HL-60/S4 treated with phorbol 12-myristate 13-acetate at 8.2 ng/mL for 4 days and 3 days (cell line): ENCODE measurements around the gene DCAF10.
"Not testable (repeated sequence)": the region's sequence is repeated elsewhere in the genome, so short reads cannot be mapped to it uniquely, and the experiment has no call there.

Source experiments
- in situ Hi-C: fragments of 300-500 bp; cut with MboI; formaldehyde crosslinking; loops from 2 replicates; pipeline ENCODE4 v1.15.0; 2022; ENCODE audit warnings: low sequenced_read_pairs

The DCAF10 gene

DNA sequence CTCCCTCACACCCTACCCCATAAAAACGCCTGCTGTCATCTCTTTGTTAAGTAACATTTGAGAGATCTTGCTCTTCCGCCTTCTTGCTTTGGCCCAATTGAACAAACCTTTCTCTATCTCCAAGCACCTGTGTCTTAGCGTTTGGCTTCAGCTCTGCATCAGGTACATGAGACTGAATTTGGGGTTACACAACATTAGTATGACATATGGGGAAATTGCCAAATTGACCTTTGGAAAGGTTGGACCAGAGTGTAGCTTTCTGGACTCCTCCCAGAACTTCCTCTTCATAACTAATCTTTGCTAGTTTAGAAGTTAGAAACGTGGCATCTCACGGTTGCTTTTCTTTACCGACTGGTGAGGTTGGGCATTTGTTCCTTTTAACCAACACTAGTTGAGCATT lies 12.3 kb upstream of the DCAF10 start:
- in situ Hi-C loops, result no loop called here

- in situ Hi-C loops, result no loop called here
These were observed 10.5 kb upstream of the DCAF10 start for GRCh38 chr9:37790096-37790495.

DNA sequence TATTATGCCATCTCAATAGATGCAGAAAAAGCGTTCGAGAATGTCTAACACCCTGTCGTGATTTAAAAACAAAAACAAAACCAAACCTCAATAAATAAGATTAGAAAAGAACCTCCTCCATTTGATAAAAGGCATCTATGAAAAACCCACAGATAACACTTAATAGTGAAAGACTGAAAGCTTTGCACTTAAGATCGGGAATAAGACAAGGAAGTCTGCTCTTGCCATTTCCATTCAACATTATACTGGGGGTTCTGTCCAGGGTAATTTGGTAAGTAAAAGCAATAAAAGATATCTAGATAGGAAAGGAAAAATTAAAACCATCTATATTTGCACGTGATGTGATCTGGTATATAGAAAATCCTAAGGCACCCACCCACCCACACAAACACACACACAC lies 8.5 kb upstream of the DCAF10 start:
- in situ Hi-C loops, result no loop called here

DNA sequence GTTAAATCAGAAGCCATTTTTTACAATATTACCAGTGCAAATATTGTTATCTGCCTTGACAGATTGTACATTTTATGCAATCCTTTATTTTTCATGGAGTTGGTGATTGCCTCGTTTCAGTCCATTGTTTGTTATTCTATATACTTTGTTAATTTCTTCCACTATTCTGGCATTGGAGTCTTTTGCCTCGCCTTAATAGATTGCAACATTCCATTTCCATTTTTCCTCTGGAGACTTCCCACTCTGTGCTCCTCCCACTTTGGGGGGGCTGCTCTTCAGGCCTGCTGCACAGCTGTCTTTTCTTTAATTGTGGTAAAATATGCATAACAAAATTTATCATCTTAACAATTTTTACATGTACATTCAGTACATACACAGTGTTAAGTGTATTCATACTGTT lies 4.4 kb upstream of the DCAF10 start:
- in situ Hi-C loops, result no loop called here

DNA sequence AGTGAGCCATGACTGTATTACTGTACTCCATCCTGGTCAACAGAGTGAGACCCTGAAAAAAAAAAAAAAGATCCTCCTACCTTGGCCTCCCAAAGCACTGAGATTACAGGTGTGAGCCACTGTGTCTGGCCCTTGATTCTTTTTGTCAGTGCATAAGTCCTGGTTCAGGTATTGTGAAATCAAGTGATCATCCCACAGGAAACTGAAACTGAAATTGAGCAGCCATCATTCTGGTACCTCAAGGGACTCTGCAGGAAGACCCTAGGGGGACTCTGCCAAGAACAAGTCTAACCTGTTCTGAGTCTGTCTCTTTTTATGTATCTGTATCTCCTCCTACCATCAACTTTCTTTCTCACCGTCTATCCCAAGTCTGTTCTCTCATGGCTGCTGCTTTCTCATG lies 1.9 kb upstream of the DCAF10 start:
- in situ Hi-C loops, result no loop called here

GRCh38 chr9:37801287-37801850 lies 772 bp downstream of the DCAF10 start:
- in situ Hi-C loops, result no loop called here

DNA sequence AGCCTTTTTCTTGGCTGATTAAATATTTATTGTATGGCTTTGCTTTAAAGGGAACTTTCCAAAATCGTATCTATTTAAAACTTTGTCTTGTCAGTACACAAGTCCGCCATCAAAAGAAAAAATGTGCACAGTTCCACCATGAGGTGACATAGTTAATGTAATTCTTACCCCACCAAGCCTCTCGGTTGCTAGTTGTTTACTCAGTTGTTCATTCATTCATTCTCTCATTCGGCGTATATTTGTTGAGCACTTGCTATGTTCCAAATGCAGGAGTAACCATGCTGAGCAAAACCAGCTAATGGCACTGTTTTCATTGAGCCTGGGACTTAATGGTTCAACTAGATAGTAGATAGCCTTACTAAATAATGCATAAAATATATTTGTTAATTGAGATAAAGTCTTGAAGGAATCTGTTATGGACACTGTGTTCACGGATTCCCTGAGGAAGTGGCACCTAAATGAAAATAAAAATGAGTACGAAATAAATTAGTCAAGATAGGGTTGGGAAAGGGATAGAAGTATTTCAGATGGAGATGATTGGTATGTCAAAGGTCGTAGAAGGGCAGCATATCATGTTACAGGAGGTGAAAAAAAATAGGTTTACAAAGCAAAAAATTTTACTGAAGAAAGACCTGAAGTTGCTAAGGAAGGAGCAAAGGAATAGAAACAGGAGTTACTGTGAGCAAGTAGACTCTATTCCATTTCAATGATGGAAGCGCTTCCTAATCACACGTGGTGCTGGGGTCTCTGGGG lies 1.5 kb downstream of the DCAF10 start:
- in situ Hi-C loops, result no loop called here

DNA sequence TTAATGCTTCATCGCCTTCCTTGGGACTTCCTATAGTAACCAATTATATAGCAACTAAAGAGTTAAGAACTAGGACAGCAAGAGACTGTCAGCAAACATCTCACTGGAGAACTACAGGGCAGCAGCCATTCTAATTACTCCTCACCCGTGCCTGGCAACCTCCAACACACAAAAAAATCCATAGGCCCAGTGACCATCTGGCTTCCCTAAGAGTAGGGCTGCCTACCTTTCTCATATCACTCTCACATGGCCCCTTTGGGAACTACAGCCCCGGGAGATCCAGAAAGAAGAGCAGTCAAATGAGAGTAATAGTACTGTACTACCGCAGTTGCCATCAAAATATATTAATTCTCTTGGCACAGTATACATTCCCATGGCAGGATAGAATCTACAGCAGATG lies 5.7 kb downstream of the DCAF10 start:
- in situ Hi-C loops, result no loop called here

DNA sequence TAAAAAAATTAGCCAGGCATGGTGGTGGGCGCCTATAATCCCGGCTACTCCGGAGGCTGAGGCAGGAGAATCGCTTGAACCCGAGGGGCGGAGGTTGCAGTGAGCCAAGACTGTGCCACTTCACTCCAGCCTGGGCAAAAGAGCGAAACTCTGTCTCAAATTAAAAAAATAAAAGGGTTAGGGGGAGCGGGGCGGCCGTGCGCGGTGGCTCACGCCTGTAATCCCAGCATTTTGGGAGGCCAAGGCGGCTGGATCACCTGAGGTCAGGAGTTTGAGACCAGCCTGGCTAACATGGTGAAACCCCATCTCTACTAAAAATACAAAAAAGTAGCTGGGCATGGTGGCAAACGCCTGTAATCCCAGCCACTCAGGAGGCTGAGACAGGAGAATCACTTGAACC lies 9.1 kb downstream of the DCAF10 start:
- in situ Hi-C loops, result not testable (repeated sequence)

DNA sequence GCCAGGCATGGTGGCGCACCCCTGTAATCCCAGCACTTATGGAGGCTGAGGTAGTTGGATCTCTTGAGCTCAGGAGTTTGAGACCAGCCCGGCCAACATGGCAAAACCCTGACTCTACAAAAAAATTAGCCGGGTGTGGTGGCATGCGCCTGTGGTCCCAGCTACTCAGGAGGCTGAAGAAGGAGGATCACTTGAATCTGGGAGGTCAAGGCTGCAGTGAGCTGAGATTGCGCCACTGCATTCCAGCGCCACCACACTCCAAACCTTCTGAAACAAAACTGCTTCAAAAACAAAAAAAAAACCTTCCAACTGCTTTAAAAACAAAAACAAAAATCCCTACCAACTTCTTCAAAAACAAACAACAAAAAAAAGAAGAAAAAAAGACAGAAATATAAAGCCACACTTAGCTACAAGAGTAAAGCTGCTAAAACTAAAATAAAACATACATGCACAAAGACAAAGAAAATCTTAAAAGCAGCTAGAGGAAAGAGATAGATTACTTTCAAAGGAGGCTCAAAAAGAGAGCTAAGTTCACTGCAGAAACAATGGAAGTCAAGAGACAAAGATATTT lies 11.4 kb downstream of the DCAF10 start:
- in situ Hi-C loops, result no loop called here

GRCh38 chr9:37812773-37813379 lies 12.3 kb downstream of the DCAF10 start:
- in situ Hi-C loops, result no loop called here

GRCh38 chr9:37818849-37819248 lies 18.3 kb downstream of the DCAF10 start:
- in situ Hi-C loops, result no loop called here

DNA sequence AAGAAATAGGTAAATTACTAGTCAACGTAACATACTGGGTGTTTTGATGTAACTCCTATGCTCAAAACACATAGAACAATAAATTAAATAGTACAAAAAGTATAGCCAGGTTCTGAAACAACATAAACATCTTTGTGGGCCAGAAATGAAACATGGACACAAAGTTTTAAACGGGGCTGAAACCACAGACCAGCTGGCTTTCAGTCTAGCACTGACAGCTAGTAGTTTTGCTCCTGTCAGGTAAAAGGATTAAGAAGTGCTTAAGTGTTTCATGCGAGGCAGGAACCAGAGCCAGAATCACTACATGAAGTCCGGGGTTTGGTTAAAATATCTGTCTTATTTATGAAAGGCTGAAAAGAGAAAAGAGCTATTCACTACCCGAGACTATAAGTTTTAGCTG lies 19.5 kb downstream of the DCAF10 start:
- in situ Hi-C loops, result no loop called here

DNA sequence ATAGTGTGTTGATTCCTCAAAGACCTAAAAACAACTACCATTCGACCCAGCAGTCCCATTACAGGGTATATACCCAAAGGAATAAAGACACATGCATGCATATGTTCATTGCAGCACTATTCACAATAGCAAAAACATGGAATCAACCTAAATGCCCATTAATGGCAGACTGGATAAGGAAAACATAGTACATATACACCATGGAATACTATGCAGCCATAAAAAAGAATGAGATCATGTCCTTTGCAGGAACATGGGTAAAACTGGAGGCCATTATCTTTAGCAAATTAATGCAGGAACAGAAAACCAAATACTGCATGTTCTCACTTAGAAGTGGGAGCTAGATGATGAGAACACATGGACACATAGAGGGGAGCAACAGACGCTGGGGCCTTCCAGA lies 24.6 kb downstream of the DCAF10 start:
- in situ Hi-C loops, result not testable (repeated sequence)

DNA sequence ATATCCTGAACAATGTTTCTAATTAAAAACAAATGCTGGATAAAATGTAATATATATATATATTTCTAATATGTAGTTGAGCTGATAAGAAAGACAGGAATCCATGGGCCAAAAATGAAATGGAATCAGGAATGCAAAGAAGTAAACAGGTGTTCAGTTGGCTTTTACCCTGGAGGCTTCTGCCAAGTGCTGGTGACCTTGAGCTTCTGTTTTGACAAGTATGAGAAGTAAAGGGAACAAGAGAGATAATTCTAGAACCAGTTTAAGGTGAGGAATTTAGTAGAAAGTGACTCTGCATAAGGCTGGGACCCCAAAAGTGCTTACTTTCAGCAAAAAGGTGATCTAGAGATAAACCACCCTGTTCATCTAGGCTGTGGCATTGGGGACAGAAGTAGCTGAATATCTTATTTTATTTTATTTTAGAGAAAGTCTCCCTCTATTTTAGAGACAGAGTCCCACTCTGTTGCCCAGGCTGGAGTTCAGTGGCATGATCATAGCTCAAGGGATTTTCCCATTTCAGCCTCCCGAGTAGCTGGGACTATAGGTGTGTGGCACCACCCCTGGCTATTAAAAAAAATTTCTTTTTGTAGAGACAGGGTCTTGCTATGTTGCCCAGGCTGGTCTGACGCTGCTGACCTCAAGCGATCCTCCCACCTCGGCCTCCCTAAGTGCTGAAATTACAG lies 27.0 kb downstream of the DCAF10 start:
- in situ Hi-C loops, result no loop called here

- in situ Hi-C loops, result no loop called here
These were observed 35.2 kb downstream of the DCAF10 start for GRCh38 chr9:37835821-37836220.

DNA sequence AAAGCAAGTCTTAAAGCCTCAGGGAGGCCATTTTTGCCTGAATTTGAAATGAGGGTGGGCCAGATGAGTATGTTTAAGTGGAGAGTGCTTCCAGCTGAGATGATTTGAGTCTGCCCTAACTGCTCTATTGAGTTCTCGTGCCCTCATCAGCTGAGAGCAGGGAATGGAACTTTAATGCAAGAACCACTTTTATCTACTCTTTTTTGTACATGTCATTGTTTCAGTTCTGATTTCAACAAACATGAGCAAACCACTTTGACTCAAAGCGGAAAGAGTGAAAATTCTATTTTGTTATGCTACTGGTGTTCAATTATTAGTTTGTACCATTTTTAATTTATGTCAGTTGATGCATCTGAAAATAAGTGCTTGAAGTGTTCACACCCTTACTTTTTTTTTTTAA lies 35.8 kb downstream of the DCAF10 start:
- in situ Hi-C loops, result no loop called here

- in situ Hi-C loops, result no loop called here
These were observed 39.2 kb downstream of the DCAF10 start for GRCh38 chr9:37839496-37840461.

DNA sequence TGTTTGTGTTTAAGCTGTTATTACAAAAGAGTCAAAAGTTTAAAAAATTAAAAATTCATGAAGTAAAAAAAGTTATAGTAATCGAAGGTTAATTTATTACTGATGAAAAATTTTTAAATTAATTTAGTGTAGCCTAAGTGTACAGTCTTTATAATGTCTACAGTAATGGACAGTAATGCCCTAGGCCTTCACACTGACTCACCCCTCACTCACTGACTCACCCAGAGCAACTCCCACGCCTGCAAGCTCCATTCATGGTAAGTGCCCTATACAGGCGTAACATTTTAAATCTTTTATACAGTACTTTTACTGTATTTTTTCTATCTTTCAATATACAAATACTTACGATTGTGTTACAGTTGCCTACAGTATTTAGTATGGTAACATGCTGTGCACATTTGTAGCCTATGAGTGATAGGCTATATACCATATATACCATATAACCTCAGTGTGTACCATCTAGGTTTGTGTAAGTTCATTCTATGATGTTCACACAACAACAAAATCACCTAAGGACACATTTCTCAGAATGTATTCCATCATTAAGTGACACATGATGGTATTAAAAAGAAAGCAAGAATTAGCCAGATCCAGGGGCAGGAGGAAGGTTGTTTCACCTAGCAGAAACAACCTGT lies 40.1 kb downstream of the DCAF10 start:
- in situ Hi-C loops, result no loop called here

- in situ Hi-C loops, result no loop called here
These were observed 51.6 kb downstream of the DCAF10 start for GRCh38 chr9:37852222-37852621.
